ENCODE results near the gene PIK3CB.

GRCh38 chr3:138873471-138874278 lies 38.9 kb upstream of the PIK3CB start:
- no peak for TF ChIP-seq CTCF (IDR thresholded peaks at IDR 0.05; ENCODE audit: low read depth, low read length)
- no peak for TF ChIP-seq MYC (IDR thresholded peaks at IDR 0.05; ENCODE audit: low read depth, low read length)

All from NB4 (cell line).